Right atrium auricular region (tissue), 2 donors: ENCODE results near the gene PDE4B. TPM values are rescaled to one million over a fixed set of nuclear protein-coding genes. Genes with fewer than 3 reads are reported as not detected.
A peak's percentile ranks its signal among the peaks of the same experiment; 100 is the strongest.

Experiments
- DNase-seq: peaks from one replicate; pipeline ENCODE4 v3.0.0-alpha.2; 2019; ENCODE audit warnings: low spot score
- H3K27ac ChIP-seq, 2 donors: fragments of 200-600 bp; sonication (generic); 1 replicate in 1 of 2; 2 replicates in 1 of 2; pipeline ENCODE4 v1.5.1; 2016 to 2019
- H3K27me3 ChIP-seq, 2 donors: fragments of 200-600 bp; sonication (generic); one replicate each; pipeline versions ENCODE4 v1.5.1 to v1.6.0; 2017 to 2019
- H3K36me3 ChIP-seq: fragments of 200-600 bp; sonication (generic); one replicate; pipeline ENCODE4 v1.5.1; 2016
- H3K4me1 ChIP-seq, 2 donors: fragments of 200-600 bp; sonication (generic); one replicate each; pipeline versions ENCODE4 v1.5.1 to v1.6.0; 2017 to 2019
- H3K4me3 ChIP-seq, 2 donors: fragments of 200-600 bp; sonication (generic); 1 replicate in 1 of 2; 2 replicates in 1 of 2; pipeline ENCODE4 v1.5.1; 2017 to 2019; ENCODE audit warnings: mild to moderate bottlenecking in 1 of 2, moderate library complexity in 1 of 2
- H3K9me3 ChIP-seq, 2 donors: fragments of 200-600 bp; sonication (generic); one replicate each; pipeline ENCODE4 v1.5.1; 2019
- total RNA-seq, 2 donors: library from RNA; depleted of rRNA; stranded (reverse); fragments of >200 nt; gene quantifications; one replicate each; pipeline ENCODE4 v1.1.0, GENCODE V29; 2016
- TF ChIP-seq, protein P1 (sequence below), 2 donors: fragments of 200-600 bp; sonication (generic); IDR thresholded peaks; one replicate each; pipeline ENCODE4 v1.5.1; 2019; ENCODE audit warnings: antibody characterized with exemption in 2 of 2

Gene PDE4B
- total RNA-seq, 2 donors from 2014 or later, result 16.0 to 27.7 TPM

- Histone ChIP-seq H3K4me3 (no peak overlapping the region), H3K36me3 (peaks cover 81% of the 10 kb centered on the region), H3K4me1 (peaks cover 0 to 27% of the 10 kb centered on the region in 2 donors), H3K27ac (peak overlapping the region; percentile 3 to 20), H3K27me3 (no peaks in the 10 kb centered on the region), H3K9me3 (no peaks in the 10 kb centered on the region)
- TF ChIP-seq, protein P1, sequence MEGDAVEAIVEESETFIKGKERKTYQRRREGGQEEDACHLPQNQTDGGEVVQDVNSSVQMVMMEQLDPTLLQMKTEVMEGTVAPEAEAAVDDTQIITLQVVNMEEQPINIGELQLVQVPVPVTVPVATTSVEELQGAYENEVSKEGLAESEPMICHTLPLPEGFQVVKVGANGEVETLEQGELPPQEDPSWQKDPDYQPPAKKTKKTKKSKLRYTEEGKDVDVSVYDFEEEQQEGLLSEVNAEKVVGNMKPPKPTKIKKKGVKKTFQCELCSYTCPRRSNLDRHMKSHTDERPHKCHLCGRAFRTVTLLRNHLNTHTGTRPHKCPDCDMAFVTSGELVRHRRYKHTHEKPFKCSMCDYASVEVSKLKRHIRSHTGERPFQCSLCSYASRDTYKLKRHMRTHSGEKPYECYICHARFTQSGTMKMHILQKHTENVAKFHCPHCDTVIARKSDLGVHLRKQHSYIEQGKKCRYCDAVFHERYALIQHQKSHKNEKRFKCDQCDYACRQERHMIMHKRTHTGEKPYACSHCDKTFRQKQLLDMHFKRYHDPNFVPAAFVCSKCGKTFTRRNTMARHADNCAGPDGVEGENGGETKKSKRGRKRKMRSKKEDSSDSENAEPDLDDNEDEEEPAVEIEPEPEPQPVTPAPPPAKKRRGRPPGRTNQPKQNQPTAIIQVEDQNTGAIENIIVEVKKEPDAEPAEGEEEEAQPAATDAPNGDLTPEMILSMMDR (IDR thresholded peaks at IDR 0.05), result no peak
- no peak for DNase-seq
Measured at GRCh38 chr1:66368261-66368660, 575.6 kb downstream of the PDE4B start.

DNA sequence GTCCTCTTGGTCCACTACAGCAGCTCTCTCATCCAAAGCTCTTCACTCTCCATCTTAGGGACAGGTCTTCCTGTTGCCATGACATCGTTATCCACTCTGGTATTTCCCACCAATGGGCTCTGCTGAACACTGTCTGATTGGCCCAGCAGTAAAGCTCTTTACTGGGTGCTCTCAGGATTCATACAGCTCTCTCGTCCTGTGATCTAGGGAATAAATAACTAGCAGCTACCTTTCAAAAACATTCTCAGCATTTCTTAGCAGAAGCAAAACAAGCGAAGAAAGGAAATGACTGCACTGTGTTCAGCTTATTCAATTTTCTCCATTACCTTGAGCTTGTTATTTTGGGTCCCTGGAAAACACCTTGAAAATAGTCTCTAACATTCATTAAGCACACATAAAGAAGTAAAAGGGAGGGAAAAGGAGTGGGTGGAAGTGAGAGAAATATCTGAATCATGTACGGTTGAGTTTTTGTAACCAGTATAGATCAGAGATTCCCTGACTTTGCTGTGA is 577.8 kb downstream of the PDE4B start:
- Histone ChIP-seq H3K27ac (peak overlapping the region; percentile 33 to 71), H3K4me1 (peaks cover 0 to 50% of the 10 kb centered on the region in 2 donors), H3K27me3 (no peaks in the 10 kb centered on the region), H3K9me3 (no peaks in the 10 kb centered on the region), H3K4me3 (no peak overlapping the region), H3K36me3 (peaks cover 59% of the 10 kb centered on the region)
- DNase-seq, result no peak
- TF ChIP-seq, protein P1 (IDR thresholded peaks at IDR 0.05), result no peak

- H3K27ac ChIP-seq, result peak overlapping the region; percentile 46 to 71
Measured at GRCh38 chr1:66371233-66372005, 578.7 kb downstream of the PDE4B start.

GRCh38 chr1:66372522-66373101 is 579.9 kb downstream of the PDE4B start:
- H3K27me3 ChIP-seq, result no peaks in the 10 kb centered on the region
- no peak overlapping the region for H3K4me3 ChIP-seq
- peak overlapping the region; percentile 40 to 71 for H3K27ac ChIP-seq
- H3K36me3 ChIP-seq, result peaks cover 38% of the 10 kb centered on the region
- TF ChIP-seq, protein P1 (IDR thresholded peaks at IDR 0.05), result no peak
- H3K4me1 ChIP-seq, result peaks cover 0 to 53% of the 10 kb centered on the region in 2 donors
- DNase-seq, result no peak
- H3K9me3 ChIP-seq, result no peaks in the 10 kb centered on the region

More at GRCh38 chr1:66371233-66372005, 578.7 kb downstream of the PDE4B start:
- DNase-seq, result no peak
- TF ChIP-seq, protein P1 (IDR thresholded peaks at IDR 0.05), result no peak
- H3K4me3 ChIP-seq, result no peak overlapping the region
- H3K9me3 ChIP-seq, result no peaks in the 10 kb centered on the region
- peaks cover 50% of the 10 kb centered on the region for H3K36me3 ChIP-seq
- H3K27me3 ChIP-seq, result no peaks in the 10 kb centered on the region
- peaks cover 0 to 53% of the 10 kb centered on the region in 2 donors for H3K4me1 ChIP-seq

DNA sequence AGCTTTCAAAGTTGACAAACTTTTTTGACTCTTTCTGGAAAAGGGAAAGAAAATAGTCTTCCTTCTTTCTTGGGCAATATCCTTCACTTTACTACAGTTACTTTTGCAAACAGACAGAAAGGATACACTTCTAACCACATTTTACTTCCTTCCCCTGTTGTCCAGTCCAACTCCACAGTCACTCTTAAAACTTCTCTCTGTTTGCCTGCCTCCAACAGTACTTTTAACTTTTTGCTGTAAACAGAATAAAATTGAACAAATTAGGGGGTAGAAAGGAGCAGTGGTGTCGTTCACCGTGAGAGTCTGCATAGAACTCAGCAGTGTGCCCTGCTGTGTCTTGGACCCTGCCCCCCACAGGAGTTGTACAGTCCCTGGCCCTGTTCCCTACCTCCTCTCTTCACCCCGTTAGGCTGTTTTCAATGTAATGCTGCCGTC is 580.5 kb downstream of the PDE4B start:
- peak overlapping the region; percentile 31 to 71 for H3K27ac ChIP-seq
- no peak for DNase-seq
- peaks cover 32% of the 10 kb centered on the region for H3K36me3 ChIP-seq
- H3K9me3 ChIP-seq, result no peaks in the 10 kb centered on the region
- H3K27me3 ChIP-seq, result no peaks in the 10 kb centered on the region
- H3K4me3 ChIP-seq, result no peak overlapping the region
- TF ChIP-seq, protein P1 (IDR thresholded peaks at IDR 0.05), result no peak
- H3K4me1 ChIP-seq, result peaks cover 0 to 53% of the 10 kb centered on the region in 2 donors
